Panc1 (cell line): ENCODE measurements around the gene C2CD4A.

Source experiments
- SIN3A ChIP-seq: IDR thresholded peaks from 2 replicates; pipeline ENCODE4 v1.6.1; 2012; ENCODE audit warnings: low read depth, mild to moderate bottlenecking, low read length, moderate library complexity, borderline replicate concordance; ENCODE audit not compliant: insufficient read depth
- TF ChIP-seq, protein P1 (sequence below): fragments of 450-650 bp; IDR thresholded peaks from 2 replicates; pipeline ENCODE4 v1.5.1; 2017; ENCODE audit warnings: mild to moderate bottlenecking
- TF ChIP-seq, protein P2 (sequence below), 2 experiments: IDR thresholded peaks; 2 replicates each; pipeline ENCODE4 v1.6.1; 2011 to 2012; ENCODE audit warnings: low read depth in 2 of 2, control low read depth in 1 of 2, low read length in 1 of 2, mild to moderate bottlenecking in 1 of 2, moderate library complexity in 1 of 2; ENCODE audit not compliant: insufficient read depth in 1 of 2

DNA sequence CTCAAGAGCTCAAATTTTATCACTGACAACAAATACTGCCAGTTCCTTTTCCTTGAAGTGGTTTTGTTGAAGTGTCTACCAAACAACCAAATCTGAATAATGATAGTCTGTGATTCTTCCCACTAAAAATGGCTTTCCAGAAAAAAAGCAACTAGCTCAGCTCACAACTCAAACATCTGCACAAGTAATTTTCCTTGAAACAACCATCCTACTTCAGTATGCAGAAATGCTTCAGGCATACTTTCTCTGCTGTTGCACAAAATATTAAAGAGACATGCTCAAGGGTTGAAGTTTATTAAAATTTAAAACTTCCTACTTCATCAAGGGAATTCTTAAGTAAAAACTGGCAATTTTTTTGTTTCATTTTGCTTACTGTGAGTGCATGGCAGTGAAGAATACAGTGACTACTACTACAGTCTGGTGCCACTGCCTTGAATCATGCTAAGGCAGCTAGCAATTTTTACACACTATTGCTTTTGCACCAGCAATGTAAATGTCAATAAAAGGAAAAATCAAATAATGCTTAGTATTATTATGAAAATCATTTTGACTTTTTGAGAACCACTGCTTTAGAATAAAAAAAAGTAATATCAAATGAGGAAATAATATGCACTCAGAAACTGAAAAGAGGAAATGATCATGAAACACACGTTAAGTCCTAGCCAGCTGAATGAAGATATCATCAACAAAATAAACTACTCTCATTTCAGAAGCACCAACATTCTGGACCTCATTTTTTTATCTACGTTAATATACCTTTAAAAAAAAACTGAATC, 40.1 kb upstream of the C2CD4A start:
- TF ChIP-seq, protein P1, sequence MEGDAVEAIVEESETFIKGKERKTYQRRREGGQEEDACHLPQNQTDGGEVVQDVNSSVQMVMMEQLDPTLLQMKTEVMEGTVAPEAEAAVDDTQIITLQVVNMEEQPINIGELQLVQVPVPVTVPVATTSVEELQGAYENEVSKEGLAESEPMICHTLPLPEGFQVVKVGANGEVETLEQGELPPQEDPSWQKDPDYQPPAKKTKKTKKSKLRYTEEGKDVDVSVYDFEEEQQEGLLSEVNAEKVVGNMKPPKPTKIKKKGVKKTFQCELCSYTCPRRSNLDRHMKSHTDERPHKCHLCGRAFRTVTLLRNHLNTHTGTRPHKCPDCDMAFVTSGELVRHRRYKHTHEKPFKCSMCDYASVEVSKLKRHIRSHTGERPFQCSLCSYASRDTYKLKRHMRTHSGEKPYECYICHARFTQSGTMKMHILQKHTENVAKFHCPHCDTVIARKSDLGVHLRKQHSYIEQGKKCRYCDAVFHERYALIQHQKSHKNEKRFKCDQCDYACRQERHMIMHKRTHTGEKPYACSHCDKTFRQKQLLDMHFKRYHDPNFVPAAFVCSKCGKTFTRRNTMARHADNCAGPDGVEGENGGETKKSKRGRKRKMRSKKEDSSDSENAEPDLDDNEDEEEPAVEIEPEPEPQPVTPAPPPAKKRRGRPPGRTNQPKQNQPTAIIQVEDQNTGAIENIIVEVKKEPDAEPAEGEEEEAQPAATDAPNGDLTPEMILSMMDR = no peak
- no peak for TF ChIP-seq SIN3A
- TF ChIP-seq, protein P2, sequence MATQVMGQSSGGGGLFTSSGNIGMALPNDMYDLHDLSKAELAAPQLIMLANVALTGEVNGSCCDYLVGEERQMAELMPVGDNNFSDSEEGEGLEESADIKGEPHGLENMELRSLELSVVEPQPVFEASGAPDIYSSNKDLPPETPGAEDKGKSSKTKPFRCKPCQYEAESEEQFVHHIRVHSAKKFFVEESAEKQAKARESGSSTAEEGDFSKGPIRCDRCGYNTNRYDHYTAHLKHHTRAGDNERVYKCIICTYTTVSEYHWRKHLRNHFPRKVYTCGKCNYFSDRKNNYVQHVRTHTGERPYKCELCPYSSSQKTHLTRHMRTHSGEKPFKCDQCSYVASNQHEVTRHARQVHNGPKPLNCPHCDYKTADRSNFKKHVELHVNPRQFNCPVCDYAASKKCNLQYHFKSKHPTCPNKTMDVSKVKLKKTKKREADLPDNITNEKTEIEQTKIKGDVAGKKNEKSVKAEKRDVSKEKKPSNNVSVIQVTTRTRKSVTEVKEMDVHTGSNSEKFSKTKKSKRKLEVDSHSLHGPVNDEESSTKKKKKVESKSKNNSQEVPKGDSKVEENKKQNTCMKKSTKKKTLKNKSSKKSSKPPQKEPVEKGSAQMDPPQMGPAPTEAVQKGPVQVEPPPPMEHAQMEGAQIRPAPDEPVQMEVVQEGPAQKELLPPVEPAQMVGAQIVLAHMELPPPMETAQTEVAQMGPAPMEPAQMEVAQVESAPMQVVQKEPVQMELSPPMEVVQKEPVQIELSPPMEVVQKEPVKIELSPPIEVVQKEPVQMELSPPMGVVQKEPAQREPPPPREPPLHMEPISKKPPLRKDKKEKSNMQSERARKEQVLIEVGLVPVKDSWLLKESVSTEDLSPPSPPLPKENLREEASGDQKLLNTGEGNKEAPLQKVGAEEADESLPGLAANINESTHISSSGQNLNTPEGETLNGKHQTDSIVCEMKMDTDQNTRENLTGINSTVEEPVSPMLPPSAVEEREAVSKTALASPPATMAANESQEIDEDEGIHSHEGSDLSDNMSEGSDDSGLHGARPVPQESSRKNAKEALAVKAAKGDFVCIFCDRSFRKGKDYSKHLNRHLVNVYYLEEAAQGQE (IDR thresholded peaks at IDR 0.05; ENCODE audit: insufficient read depth in 1 of 2, low read depth in 2 of 2, low read length in 1 of 2) = no peak
